ENCODE data around the gene HLCS.

GRCh38 chr21:36728371-36729111 lies 237.9 kb downstream of the HLCS start:
- no peak for TF ChIP-seq POLR2A (IDR thresholded peaks at IDR 0.05; ENCODE audit: low read depth, low read length)
- TF ChIP-seq POLR2AphosphoS5 (IDR thresholded peaks at IDR 0.05; ENCODE audit: low read depth, low read length): no peak

Measured in GM12892 (cell line).